ENCODE measurements around the gene REPS1. TPM values are rescaled to one million over a fixed set of nuclear protein-coding genes. Genes with fewer than 3 reads are reported as not detected.

Gene REPS1
- total RNA-seq, 2 experiments from 2014 or later = 40.0 to 53.9 TPM

DNA sequence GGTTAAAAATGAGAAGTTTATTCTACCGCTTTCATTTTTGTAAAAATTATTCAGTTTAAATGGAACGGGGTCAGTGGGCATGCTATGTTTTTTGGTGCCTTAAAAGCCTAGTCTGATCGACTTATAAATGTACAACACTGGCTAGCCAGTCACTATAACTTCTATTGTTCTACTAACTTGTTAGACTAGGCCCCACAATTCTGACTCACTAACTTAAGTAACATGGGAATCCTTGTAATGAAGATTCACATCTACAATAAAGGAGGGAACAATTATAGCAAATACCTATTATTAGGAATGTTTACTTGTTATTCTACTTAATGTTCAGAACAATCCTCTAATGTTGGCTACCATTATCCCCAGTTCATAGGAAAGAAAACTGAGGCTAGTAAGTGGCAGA is 28.5 kb downstream of the REPS1 start:
- no peak overlapping the region for H3K27ac ChIP-seq (ENCODE audit: low read depth, low read length, poor library complexity, severe bottlenecking)
- BruUV-seq (replicated peaks) = no TSS peak
- peaks cover 23% of the 10 kb centered on the region for H4K20me1 ChIP-seq (ENCODE audit: insufficient read depth, low read length)
- DNase-seq (ENCODE audit: low spot score) = no peak
- no peaks in the 10 kb centered on the region for H3K9me3 ChIP-seq (ENCODE audit: low read length)
- peaks cover 94% of the 10 kb centered on the region; the same call in 1 of the 2 replicates for H3K79me2 ChIP-seq (ENCODE audit: insufficient read depth, low read depth, low read length)
- no peaks in the 10 kb centered on the region for H3K9me2 ChIP-seq (ENCODE audit: insufficient read depth, low read length)
- H2AFZ ChIP-seq (ENCODE audit: low read length) = no peak overlapping the region
- TF ChIP-seq CTCF (conservative IDR thresholded peaks at IDR 0.05; ENCODE audit: low read length) = no peak
- no peak for TF ChIP-seq EZH2phosphoT487 (IDR thresholded peaks at IDR 0.05; ENCODE audit: borderline replicate concordance, low read depth, low read length)
- no peaks in the 10 kb centered on the region for H3K36me3 ChIP-seq (ENCODE audit: insufficient read depth, low read length)
- H3K4me2 ChIP-seq (ENCODE audit: low read length) = no peak overlapping the region
- peaks cover 12% of the 10 kb centered on the region for H3K4me1 ChIP-seq (ENCODE audit: insufficient read depth, low read length, poor library complexity, severe bottlenecking)
- H3K4me3 ChIP-seq (ENCODE audit: low read depth, low read length, poor library complexity, severe bottlenecking) = no peak overlapping the region
- CTCF ChIA-PET (ENCODE audit: unreplicated experiment) = no interaction called here
- intact Hi-C loops (cut with micrococcal nuclease; ENCODE audit: unreplicated experiment) = no loop called here
- POLR2A ChIA-PET = interaction anchor here (0.7 kb wide), 1 partner anchor 271 kb away, joined by 3 read pairs; no protein-coding TSS in a partner anchor

GRCh38 chr6:138958595-138958994 is 29.5 kb downstream of the REPS1 start:
- H3K9me3 ChIP-seq (ENCODE audit: low read length) = no peaks in the 10 kb centered on the region
- no TSS peak for BruUV-seq (replicated peaks)
- DNase-seq (ENCODE audit: low spot score) = no peak
- H3K9me2 ChIP-seq (ENCODE audit: insufficient read depth, low read length) = no peaks in the 10 kb centered on the region
- H3K36me3 ChIP-seq (ENCODE audit: insufficient read depth, low read length) = peaks cover 3% of the 10 kb centered on the region; the same call in 1 of the 2 replicates
- POLR2A ChIA-PET = interaction anchor here (0.7 kb wide), 1 partner anchor 272 kb away, joined by 3 read pairs; no protein-coding TSS in a partner anchor
- intact Hi-C loops (cut with micrococcal nuclease; ENCODE audit: unreplicated experiment) = no loop called here
- TF ChIP-seq CTCF (conservative IDR thresholded peaks at IDR 0.05; ENCODE audit: low read length) = no peak
- no peak for TF ChIP-seq EZH2phosphoT487 (IDR thresholded peaks at IDR 0.05; ENCODE audit: borderline replicate concordance, low read depth, low read length)
- H3K4me2 ChIP-seq (ENCODE audit: low read length) = no peak overlapping the region
- H3K4me3 ChIP-seq (ENCODE audit: low read depth, low read length, poor library complexity, severe bottlenecking) = no peak overlapping the region
- CTCF ChIA-PET (ENCODE audit: unreplicated experiment) = no interaction called here
- peaks cover 23% of the 10 kb centered on the region for H4K20me1 ChIP-seq (ENCODE audit: insufficient read depth, low read length)
- H2AFZ ChIP-seq (ENCODE audit: low read length) = no peak overlapping the region
- H3K27ac ChIP-seq (ENCODE audit: low read depth, low read length, poor library complexity, severe bottlenecking) = no peak overlapping the region
- H3K79me2 ChIP-seq (ENCODE audit: insufficient read depth, low read depth, low read length) = peaks cover 94% of the 10 kb centered on the region; the same call in 1 of the 2 replicates
- peaks cover 13% of the 10 kb centered on the region for H3K4me1 ChIP-seq (ENCODE audit: insufficient read depth, low read length, poor library complexity, severe bottlenecking)

DNA sequence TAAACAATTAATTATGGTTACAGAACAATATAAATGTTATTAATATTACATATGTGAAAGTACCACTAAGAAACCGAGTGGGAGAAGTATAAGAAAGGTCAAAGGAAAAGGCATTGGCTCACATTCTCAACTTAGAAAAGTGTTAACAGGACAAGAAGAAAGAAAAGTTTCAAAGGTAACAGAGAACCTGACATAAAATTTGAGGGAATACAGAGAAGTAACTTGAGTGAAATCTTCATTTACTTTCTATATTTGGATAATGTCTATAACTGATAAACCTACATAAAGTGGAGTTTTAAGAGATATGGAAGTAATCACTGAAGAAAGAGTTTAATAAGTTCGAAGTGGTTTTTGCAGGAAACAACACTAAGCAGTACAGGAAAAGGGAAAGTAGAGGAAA is 30.1 kb downstream of the REPS1 start:
- no peak for TF ChIP-seq EZH2phosphoT487 (IDR thresholded peaks at IDR 0.05; ENCODE audit: borderline replicate concordance, low read depth, low read length)
- TF ChIP-seq CTCF (conservative IDR thresholded peaks at IDR 0.05; ENCODE audit: low read length) = no peak
- H3K9me2 ChIP-seq (ENCODE audit: insufficient read depth, low read length) = no peaks in the 10 kb centered on the region
- no peak overlapping the region for H2AFZ ChIP-seq (ENCODE audit: low read length)
- H3K9me3 ChIP-seq (ENCODE audit: low read length) = no peaks in the 10 kb centered on the region
- ChIA-PET CTCF (ENCODE audit: unreplicated experiment) (no interaction called here), POLR2A (interaction anchor here (1.3 kb wide), 1 partner anchor 15 kb away, joined by 4 read pairs; no protein-coding TSS in a partner anchor)
- DNase-seq (ENCODE audit: low spot score) = no peak
- H3K27ac ChIP-seq (ENCODE audit: low read depth, low read length, poor library complexity, severe bottlenecking) = no peak overlapping the region
- H3K4me1 ChIP-seq (ENCODE audit: insufficient read depth, low read length, poor library complexity, severe bottlenecking) = peaks cover 15% of the 10 kb centered on the region
- H3K36me3 ChIP-seq (ENCODE audit: insufficient read depth, low read length) = peaks cover 4% of the 10 kb centered on the region; the same call in 1 of the 2 replicates
- peaks cover 93% of the 10 kb centered on the region; the same call in 1 of the 2 replicates for H3K79me2 ChIP-seq (ENCODE audit: insufficient read depth, low read depth, low read length)
- intact Hi-C loops (cut with micrococcal nuclease; ENCODE audit: unreplicated experiment) = no loop called here
- BruUV-seq (replicated peaks) = no TSS peak
- H3K4me2 ChIP-seq (ENCODE audit: low read length) = no peak overlapping the region
- no peak overlapping the region for H3K4me3 ChIP-seq (ENCODE audit: low read depth, low read length, poor library complexity, severe bottlenecking)
- peaks cover 23% of the 10 kb centered on the region for H4K20me1 ChIP-seq (ENCODE audit: insufficient read depth, low read length)

Measured in OCI-LY7 (cell line).